Measurements from ENCODE around the gene VARS2. TPM values are rescaled to one million over a fixed set of nuclear protein-coding genes. Genes with fewer than 3 reads are reported as not detected.
A peak's percentile ranks its signal among the peaks of the same experiment; 100 is the strongest.

The VARS2 gene
- polyA plus RNA-seq, 1 of the 3 experiments (the other 2 are of a cell fraction): 31.2 TPM

DNA sequence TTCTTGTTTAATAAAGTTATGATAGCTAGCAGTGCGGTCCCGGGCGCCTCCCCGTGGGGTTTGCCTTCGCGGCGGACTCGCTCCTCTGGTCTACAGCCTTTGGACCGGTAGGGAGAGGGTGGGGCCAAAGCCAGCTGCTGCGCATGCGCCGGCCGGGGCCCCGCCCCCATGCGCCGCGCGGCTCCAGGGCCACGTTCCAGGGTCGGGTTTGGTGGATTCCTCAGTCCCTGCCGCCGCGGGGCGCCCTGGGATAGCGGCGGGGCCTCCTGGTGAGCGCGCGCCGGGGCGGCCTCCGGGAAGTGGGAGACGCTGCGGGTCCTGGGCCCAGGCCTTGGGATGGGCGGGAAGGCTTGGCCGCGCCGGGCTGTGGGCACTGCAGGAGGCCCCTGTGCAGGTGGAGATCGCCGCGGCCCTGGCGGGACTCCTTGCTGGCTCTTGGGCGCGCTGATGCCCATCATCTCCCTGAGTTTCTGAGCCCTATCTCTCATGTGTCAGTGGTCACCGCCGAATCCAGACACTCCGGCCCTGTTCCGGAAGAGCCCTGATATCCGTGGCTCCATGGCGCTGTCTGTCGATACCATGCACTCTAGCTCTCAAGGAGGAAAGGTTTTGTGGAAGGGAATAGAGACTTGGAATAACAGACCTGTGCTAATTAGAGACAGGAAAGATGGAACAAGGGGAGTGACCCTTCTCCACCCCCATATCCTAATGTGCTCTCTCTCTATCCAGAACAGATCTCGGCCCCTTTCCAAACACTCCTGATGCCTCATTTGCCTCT lies at the start of gene VARS2 (continued):
- TF ChIP-seq GABPA (IDR thresholded peaks at IDR 0.05; ENCODE audit: low read depth) (no peak), RCOR1 (IDR thresholded peaks at IDR 0.05; ENCODE audit: low read length) (no peak), JUND (IDR thresholded peaks at IDR 0.05) (no peak)
- TF ChIP-seq, protein P1, sequence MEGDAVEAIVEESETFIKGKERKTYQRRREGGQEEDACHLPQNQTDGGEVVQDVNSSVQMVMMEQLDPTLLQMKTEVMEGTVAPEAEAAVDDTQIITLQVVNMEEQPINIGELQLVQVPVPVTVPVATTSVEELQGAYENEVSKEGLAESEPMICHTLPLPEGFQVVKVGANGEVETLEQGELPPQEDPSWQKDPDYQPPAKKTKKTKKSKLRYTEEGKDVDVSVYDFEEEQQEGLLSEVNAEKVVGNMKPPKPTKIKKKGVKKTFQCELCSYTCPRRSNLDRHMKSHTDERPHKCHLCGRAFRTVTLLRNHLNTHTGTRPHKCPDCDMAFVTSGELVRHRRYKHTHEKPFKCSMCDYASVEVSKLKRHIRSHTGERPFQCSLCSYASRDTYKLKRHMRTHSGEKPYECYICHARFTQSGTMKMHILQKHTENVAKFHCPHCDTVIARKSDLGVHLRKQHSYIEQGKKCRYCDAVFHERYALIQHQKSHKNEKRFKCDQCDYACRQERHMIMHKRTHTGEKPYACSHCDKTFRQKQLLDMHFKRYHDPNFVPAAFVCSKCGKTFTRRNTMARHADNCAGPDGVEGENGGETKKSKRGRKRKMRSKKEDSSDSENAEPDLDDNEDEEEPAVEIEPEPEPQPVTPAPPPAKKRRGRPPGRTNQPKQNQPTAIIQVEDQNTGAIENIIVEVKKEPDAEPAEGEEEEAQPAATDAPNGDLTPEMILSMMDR (IDR thresholded peaks at IDR 0.05): peak; percentile 36; the same call in 1 of the 2 replicates
- TF ChIP-seq, protein P2, sequence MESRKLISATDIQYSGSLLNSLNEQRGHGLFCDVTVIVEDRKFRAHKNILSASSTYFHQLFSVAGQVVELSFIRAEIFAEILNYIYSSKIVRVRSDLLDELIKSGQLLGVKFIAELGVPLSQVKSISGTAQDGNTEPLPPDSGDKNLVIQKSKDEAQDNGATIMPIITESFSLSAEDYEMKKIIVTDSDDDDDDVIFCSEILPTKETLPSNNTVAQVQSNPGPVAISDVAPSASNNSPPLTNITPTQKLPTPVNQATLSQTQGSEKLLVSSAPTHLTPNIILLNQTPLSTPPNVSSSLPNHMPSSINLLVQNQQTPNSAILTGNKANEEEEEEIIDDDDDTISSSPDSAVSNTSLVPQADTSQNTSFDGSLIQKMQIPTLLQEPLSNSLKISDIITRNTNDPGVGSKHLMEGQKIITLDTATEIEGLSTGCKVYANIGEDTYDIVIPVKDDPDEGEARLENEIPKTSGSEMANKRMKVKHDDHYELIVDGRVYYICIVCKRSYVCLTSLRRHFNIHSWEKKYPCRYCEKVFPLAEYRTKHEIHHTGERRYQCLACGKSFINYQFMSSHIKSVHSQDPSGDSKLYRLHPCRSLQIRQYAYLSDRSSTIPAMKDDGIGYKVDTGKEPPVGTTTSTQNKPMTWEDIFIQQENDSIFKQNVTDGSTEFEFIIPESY (IDR thresholded peaks at IDR 0.05; ENCODE audit: borderline replicate concordance, low read depth): 0 out of 2 replicates have a peak, but pooled peaks have one; percentile 14
- TF ChIP-seq, protein P3, sequence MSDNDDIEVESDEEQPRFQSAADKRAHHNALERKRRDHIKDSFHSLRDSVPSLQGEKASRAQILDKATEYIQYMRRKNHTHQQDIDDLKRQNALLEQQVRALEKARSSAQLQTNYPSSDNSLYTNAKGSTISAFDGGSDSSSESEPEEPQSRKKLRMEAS (IDR thresholded peaks at IDR 0.05; ENCODE audit: low read depth): peak; percentile 71; the same call in 1 of the 2 replicates

DNA sequence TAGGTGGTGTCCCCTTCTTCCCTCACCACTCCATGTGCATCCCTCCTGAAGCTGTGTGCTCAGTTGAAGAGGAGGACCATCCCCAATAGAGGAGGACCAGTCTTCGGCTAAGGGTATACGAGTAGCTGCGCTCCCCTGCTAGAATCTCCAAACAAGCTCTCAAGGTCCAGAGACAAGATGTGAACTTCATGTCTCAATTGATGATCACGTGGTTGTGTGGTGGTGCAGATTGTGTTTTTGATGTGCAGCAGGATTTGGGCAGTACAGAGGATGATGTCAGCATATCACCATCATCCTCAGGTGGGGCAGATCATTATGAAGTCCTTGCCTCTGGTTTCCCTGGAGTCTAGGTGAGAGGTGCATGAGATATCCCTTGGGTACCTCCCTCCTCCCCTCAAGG lies 49.7 kb upstream of the VARS2 start:
- CTCF ChIA-PET: interaction anchor here (0.9 to 1.4 kb wide), 2 partner anchors 13 to 215 kb away, joined by 4 read pairs; no protein-coding TSS in a partner anchor

More for the DNA sequence above, 49.7 kb upstream of the VARS2 start:
- Histone ChIP-seq H3K79me2 (ENCODE audit: insufficient read depth) (no peaks in the 10 kb centered on the region), H3K9me3 (no peaks in the 10 kb centered on the region), H3F3A (replicated peaks; ENCODE audit: insufficient read depth) (no peaks in the 10 kb centered on the region), H3K27me3 (ENCODE audit: insufficient read depth) (no peaks in the 10 kb centered on the region), H3K9ac (no peak overlapping the region), H2AFZ (ENCODE audit: low read depth) (no peak overlapping the region), H3K4me3 (ENCODE audit: low read depth in 2 of 2, low read length in 1 of 2) (no peak overlapping the region), H3K4me2 (no peak overlapping the region), H3K27ac (ENCODE audit: low read depth in 2 of 2, low read length in 1 of 2) (no peak overlapping the region), H3K36me3 (replicated peaks in 1 of 2; ENCODE audit: control insufficient read depth in 1 of 2, insufficient read depth in 2 of 2, low read length in 1 of 2) (no peaks in the 10 kb centered on the region), H3K9me2 (no peaks in the 10 kb centered on the region), H3K4me1 (ENCODE audit: control insufficient read depth in 1 of 2, insufficient read depth in 2 of 2, low read depth in 1 of 2, low read length in 1 of 2) (no peaks in the 10 kb centered on the region), H4K20me1 (ENCODE audit: insufficient read depth) (no peaks in the 10 kb centered on the region)
- 66% methylated on average over 4 of the region's 4 CpGs for WGBS (ENCODE audit: low lambda C conversion rate)
- POLR2A ChIA-PET: no interaction called here
- DNase-seq: no peak
- no peak for TF ChIP-seq SIN3A (IDR thresholded peaks at IDR 0.05; ENCODE audit: borderline replicate concordance, low read depth, low read length)
- TF ChIP-seq, protein P4, sequence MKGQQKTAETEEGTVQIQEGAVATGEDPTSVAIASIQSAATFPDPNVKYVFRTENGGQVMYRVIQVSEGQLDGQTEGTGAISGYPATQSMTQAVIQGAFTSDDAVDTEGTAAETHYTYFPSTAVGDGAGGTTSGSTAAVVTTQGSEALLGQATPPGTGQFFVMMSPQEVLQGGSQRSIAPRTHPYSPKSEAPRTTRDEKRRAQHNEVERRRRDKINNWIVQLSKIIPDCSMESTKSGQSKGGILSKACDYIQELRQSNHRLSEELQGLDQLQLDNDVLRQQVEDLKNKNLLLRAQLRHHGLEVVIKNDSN (IDR thresholded peaks at IDR 0.05; ENCODE audit: borderline replicate concordance, low read depth): no peak
- TF ChIP-seq, protein P5, sequence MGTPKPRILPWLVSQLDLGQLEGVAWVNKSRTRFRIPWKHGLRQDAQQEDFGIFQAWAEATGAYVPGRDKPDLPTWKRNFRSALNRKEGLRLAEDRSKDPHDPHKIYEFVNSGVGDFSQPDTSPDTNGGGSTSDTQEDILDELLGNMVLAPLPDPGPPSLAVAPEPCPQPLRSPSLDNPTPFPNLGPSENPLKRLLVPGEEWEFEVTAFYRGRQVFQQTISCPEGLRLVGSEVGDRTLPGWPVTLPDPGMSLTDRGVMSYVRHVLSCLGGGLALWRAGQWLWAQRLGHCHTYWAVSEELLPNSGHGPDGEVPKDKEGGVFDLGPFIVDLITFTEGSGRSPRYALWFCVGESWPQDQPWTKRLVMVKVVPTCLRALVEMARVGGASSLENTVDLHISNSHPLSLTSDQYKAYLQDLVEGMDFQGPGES (IDR thresholded peaks at IDR 0.05; ENCODE audit: low read depth, low read length): no peak
- TF ChIP-seq POLR2AphosphoS5 (IDR thresholded peaks at IDR 0.05; ENCODE audit: low read depth, low read length): no peak
- TF ChIP-seq MXI1 (IDR thresholded peaks at IDR 0.05; ENCODE audit: low read depth, low read length): no peak
- no peak for TF ChIP-seq GABPA (IDR thresholded peaks at IDR 0.05; ENCODE audit: low read depth)
- TF ChIP-seq NFIC (IDR thresholded peaks at IDR 0.05; ENCODE audit: borderline replicate concordance): no peak
- TF ChIP-seq, protein P3 (IDR thresholded peaks at IDR 0.05; ENCODE audit: low read depth): no peak
- no peak for TF ChIP-seq NRF1 (IDR thresholded peaks at IDR 0.05; ENCODE audit: low read depth, low read length)
- TF ChIP-seq RAD21 (IDR thresholded peaks at IDR 0.05; ENCODE audit: low read length): no peak
- no peak for TF ChIP-seq TCF12 (IDR thresholded peaks at IDR 0.05)
- no peak for TF ChIP-seq RXRA (IDR thresholded peaks at IDR 0.05; ENCODE audit: borderline replicate concordance, low read depth)
- no peak for TF ChIP-seq FOXM1 (IDR thresholded peaks at IDR 0.05; ENCODE audit: low read depth)
- TF ChIP-seq, protein P1 (IDR thresholded peaks at IDR 0.05): no peak
- no peak for TF ChIP-seq RCOR1 (IDR thresholded peaks at IDR 0.05; ENCODE audit: low read length)
- TF ChIP-seq TAF1 (IDR thresholded peaks at IDR 0.05; ENCODE audit: borderline replicate concordance, low read depth, low read length): no peak
